Measurements from ENCODE around the gene ZNF688.
"Not testable (repeated sequence)": the region's sequence is repeated elsewhere in the genome, so short reads cannot be mapped to it uniquely, and the experiment has no call there.

The ZNF688 gene

DNA sequence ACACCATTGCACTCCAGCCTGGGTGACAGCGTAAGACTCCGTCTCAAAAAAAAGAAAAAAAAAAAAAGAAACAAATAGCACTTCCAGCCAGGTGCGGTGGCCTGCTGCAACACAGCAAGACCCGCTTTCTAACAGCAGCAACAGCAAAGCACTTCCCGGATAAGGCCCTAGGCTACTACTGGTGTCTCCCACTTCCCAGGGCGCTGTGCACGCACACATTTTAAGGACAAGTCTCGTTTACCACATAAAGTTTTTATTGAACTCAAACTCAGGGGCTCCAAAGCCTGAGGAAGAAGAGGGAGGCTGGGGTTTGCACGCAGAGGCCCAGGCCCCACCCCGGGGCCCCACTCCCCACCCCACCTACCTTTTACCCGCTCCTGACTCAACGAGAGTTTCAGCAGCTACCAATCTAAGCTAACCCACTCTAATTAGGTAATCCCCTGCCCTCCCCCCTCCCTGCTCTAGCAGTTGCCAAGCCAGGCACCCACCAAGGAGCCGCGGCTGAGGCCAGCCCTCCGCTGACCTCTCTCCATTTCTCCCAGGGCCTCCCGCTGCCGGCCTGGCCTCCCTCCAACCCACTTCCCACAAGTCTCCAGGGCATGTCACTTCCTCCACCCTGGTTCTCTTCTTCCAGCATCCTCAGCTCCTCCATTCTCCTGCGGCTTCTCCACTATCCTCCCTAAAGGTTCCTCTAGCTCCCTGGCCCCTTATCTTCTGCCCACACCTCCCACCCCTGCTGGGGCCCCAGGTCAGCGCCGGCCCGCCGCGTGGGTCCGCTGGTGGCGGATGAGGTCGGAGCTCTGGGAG, 47.5 kb downstream of the ZNF688 start:
- ChIA-PET CTCF (no interaction called here), POLR2A (interaction anchor here (0.7 to 7.2 kb wide), 18 partner anchors 10 to 135 kb away, joined by 3 to 49 read pairs (median 6); partner anchors contain the start of genes DCTPP1, FBRS, SEPHS2 and ZNF688)
- DNase-seq (ENCODE audit: extremely low spot score) = no peak
- TF ChIP-seq LEF1 (IDR thresholded peaks at IDR 0.05; ENCODE audit: borderline replicate concordance) = no peak
- no peak for TF ChIP-seq NFRKB (IDR thresholded peaks at IDR 0.05)
- no peak for TF ChIP-seq FOXA1 (IDR thresholded peaks at IDR 0.05)
- no peak for TF ChIP-seq ARNT (IDR thresholded peaks at IDR 0.05)
- no peak for TF ChIP-seq BHLHE40 (IDR thresholded peaks at IDR 0.05; ENCODE audit: borderline replicate concordance)
- TF ChIP-seq TARDBP (IDR thresholded peaks at IDR 0.05) = no peak
- no peak for TF ChIP-seq HDGF (IDR thresholded peaks at IDR 0.05; ENCODE audit: borderline replicate concordance)
- no peak for TF ChIP-seq FOXK2 (IDR thresholded peaks at IDR 0.05)
- no peak for TF ChIP-seq SP1 (IDR thresholded peaks at IDR 0.05)
- TF ChIP-seq L3MBTL2 (conservative IDR thresholded peaks at IDR 0.05) = no peak
- TF ChIP-seq SUZ12 (IDR thresholded peaks at IDR 0.05) = no peak
- TF ChIP-seq ZNF384 (IDR thresholded peaks at IDR 0.05) = no peak
- no peak for TF ChIP-seq ELF4 (IDR thresholded peaks at IDR 0.05)
- no peak for TF ChIP-seq CTBP1 (IDR thresholded peaks at IDR 0.05; ENCODE audit: borderline replicate concordance)
- TF ChIP-seq, protein P1, sequence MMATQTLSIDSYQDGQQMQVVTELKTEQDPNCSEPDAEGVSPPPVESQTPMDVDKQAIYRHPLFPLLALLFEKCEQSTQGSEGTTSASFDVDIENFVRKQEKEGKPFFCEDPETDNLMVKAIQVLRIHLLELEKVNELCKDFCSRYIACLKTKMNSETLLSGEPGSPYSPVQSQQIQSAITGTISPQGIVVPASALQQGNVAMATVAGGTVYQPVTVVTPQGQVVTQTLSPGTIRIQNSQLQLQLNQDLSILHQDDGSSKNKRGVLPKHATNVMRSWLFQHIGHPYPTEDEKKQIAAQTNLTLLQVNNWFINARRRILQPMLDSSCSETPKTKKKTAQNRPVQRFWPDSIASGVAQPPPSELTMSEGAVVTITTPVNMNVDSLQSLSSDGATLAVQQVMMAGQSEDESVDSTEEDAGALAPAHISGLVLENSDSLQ (IDR thresholded peaks at IDR 0.05) = no peak
- no peak for TF ChIP-seq FOXM1 (IDR thresholded peaks at IDR 0.05; ENCODE audit: borderline replicate concordance)

GRCh38 chr16:30522702-30523463, 48.6 kb downstream of the ZNF688 start:
- ChIA-PET CTCF (interaction anchor here (0.6 to 1.1 kb wide), 2 partner anchors 22 to 46 kb away, joined by 3 to 5 read pairs; no protein-coding TSS in a partner anchor), POLR2A (interaction anchor here (1.1 to 1.7 kb wide), 6 partner anchors 10 to 24 kb away, joined by 3 to 9 read pairs (median 4); partner anchors contain the start of gene ZNF747)
- DNase-seq (ENCODE audit: extremely low spot score) = not testable (repeated sequence)

DNA sequence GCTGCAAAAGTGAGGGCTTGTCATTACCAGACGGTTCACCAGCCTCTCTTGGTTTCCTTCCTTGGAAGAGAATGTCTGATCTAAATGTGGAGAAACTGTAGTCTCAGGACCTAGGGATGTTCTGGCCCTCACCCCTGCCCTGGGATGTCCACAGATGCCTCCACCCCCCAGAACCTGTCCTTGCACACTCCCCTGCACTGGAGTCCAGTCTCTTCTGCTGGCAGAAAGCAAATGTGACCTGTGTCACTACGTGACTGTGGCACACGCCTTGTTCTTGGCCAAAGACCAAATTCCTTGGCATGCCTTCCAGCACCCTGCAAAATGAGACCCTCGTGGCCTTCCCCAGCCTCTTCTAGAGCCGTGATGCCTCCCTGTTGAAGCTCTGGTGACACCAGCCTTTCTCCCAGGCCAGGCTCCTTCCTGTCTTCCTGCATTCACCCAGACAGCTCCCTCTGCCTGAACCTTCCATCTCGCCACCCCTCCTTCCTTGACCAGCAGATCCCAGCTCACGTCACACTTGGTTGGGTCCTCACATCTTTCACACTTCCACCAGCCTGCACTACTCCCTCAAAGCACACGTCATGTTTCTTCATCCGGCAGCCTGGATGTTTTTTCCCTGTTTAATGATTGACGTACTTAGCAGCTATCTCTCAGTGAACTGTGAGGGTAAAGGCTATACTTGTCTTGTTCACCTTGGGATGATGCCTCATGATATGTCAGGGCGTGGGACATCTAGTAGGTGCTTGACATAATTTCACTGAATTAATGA, 49.5 kb downstream of the ZNF688 start:
- TF ChIP-seq NFRKB (IDR thresholded peaks at IDR 0.05) = no peak
- TF ChIP-seq TARDBP (IDR thresholded peaks at IDR 0.05) = no peak
- no peak for TF ChIP-seq FOXA1 (IDR thresholded peaks at IDR 0.05)
- TF ChIP-seq ARNT (IDR thresholded peaks at IDR 0.05) = no peak
- TF ChIP-seq, protein P1 (IDR thresholded peaks at IDR 0.05) = no peak
- no peak for TF ChIP-seq FOXK2 (IDR thresholded peaks at IDR 0.05)
- TF ChIP-seq L3MBTL2 (conservative IDR thresholded peaks at IDR 0.05) = no peak
- TF ChIP-seq ZNF384 (IDR thresholded peaks at IDR 0.05) = no peak
- no peak for TF ChIP-seq ELF4 (IDR thresholded peaks at IDR 0.05)
- TF ChIP-seq LEF1 (IDR thresholded peaks at IDR 0.05; ENCODE audit: borderline replicate concordance) = no peak
- TF ChIP-seq SUZ12 (IDR thresholded peaks at IDR 0.05) = no peak
- no peak for TF ChIP-seq FOXM1 (IDR thresholded peaks at IDR 0.05; ENCODE audit: borderline replicate concordance)
- TF ChIP-seq SP1 (IDR thresholded peaks at IDR 0.05) = no peak
- no peak for TF ChIP-seq HDGF (IDR thresholded peaks at IDR 0.05; ENCODE audit: borderline replicate concordance)
- ChIA-PET POLR2A (interaction anchor here (1.1 to 1.7 kb wide), 6 partner anchors 9 to 23 kb away, joined by 3 to 9 read pairs (median 4); partner anchors contain the start of gene ZNF747), CTCF (interaction anchor here (0.6 to 1.1 kb wide), 2 partner anchors 21 to 46 kb away, joined by 3 to 5 read pairs; no protein-coding TSS in a partner anchor)
- DNase-seq (ENCODE audit: extremely low spot score) = no peak

DNA sequence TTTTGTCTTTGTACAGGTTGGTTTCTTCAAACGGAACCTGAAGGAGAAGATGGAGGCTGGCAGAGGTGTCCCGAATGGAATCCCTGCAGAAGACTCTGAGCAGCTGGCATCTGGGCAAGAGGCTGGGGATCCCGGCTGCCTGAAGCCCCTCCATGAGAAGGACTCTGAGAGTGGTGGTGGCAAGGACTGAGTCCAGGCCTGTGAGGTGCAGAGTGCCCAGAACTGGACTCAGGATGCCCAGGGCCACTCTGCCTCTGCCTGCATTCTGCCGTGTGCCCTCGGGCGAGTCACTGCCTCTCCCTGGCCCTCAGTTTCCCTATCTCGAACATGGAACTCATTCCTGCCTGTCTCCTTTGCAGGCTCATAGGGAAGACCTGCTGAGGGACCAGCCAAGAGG, 50.0 kb downstream of the ZNF688 start:
- POLR2A ChIA-PET = interaction anchor here (1.2 kb wide), 1 partner anchor 8 kb away, joined by 3 read pairs; no protein-coding TSS in a partner anchor

More for the DNA sequence above, 50.0 kb downstream of the ZNF688 start:
- TF ChIP-seq CTBP1 (IDR thresholded peaks at IDR 0.05; ENCODE audit: borderline replicate concordance) (no peak), FOXK2 (IDR thresholded peaks at IDR 0.05) (no peak), HDGF (IDR thresholded peaks at IDR 0.05; ENCODE audit: borderline replicate concordance) (no peak), TARDBP (IDR thresholded peaks at IDR 0.05) (no peak), ELF4 (IDR thresholded peaks at IDR 0.05) (no peak), SP1 (IDR thresholded peaks at IDR 0.05) (no peak), L3MBTL2 (conservative IDR thresholded peaks at IDR 0.05) (no peak), BHLHE40 (IDR thresholded peaks at IDR 0.05; ENCODE audit: borderline replicate concordance) (no peak), NFRKB (IDR thresholded peaks at IDR 0.05) (no peak), LEF1 (IDR thresholded peaks at IDR 0.05; ENCODE audit: borderline replicate concordance) (no peak), FOXM1 (IDR thresholded peaks at IDR 0.05; ENCODE audit: borderline replicate concordance) (no peak), SUZ12 (IDR thresholded peaks at IDR 0.05) (no peak), ARNT (IDR thresholded peaks at IDR 0.05) (no peak), FOXA1 (IDR thresholded peaks at IDR 0.05) (no peak), ZNF384 (IDR thresholded peaks at IDR 0.05) (no peak)
- TF ChIP-seq, protein P1 (IDR thresholded peaks at IDR 0.05) = no peak
- DNase-seq (ENCODE audit: extremely low spot score) = no peak
- CTCF ChIA-PET = no interaction called here

Measured in HEK293T (cell line).